ENCODE results near the gene CSMD2.

- TF ChIP-seq CTCF (conservative IDR thresholded peaks at IDR 0.05; ENCODE audit: low read depth, low read length) (no peak), EZH2 (IDR thresholded peaks at IDR 0.05; ENCODE audit: borderline replicate concordance, low read depth, low read length, poor library complexity, severe bottlenecking) (no peak)
These were observed 586.2 kb downstream of the CSMD2 start for GRCh38 chr1:33578557-33579448.
